ENCODE results near the gene PPP1R16B.

PPP1R16B gene

DNA sequence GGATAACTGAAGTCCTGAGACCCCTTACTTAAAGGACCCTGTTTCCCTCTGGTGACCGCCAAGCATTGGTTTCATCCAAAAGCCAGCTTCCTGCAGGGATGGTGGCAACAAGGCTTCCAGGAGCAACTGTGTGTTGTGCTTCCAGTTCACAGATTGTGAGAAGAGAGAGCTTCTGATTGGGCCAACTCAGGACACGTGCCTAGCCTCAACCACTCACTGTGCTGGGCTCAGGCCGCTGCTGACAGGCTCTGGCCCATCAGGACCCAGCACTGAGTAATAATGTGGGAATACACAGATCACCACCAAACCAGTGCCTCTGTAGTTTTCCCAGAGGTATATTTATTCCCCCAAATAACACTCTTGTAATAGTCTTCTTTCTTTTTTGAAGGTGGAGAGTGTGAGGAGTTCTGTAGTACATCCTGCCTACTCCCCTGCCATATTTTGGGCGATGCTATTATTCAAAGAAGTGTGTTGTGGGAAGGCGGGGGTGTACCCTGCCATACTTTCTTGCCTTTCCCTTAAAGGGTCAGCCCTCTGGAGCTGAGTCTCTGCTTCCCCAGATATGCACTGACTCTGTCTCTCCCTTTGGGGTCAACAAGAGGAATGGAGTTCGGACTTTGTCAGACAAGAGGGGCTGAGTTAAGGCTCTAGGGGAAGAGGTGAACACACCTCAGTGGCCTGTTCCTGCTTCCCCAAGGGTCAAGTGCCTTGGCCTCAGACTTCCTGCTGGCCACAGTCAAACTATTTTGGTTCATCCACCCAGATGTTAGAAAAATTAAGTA, 23.2 kb downstream of the PPP1R16B start:
- DNase-seq: no peak

DNA sequence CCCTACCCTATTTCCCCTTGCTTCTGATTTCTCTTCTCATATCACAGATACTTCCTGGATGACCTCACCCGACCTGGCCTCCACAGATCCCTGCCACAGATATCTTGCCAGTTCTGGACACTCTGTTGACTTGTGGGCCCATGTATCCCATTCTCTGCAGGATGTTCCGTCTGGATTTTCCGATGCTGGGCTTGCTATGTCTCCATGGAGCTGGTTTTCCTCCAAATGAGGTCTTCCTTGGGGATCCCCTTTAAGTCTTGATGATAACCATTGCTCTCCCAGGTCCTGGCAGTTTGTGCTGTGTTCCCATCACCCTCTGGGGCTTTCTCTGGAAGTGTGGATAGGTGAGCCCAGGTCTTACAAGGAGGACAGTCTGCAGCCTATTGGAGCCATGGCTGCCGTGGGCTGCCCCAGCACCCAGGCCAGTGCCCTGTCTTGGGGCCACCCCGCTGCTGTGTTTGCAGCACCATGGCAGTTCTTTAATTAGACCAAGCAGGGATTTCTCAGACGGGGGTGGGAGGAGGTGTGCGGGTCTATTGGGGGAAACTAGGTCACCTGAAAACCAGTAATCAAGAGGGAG, 23.9 kb downstream of the PPP1R16B start:
- DNase-seq: no peak

- DNase-seq: no peak
These were observed 24.9 kb downstream of the PPP1R16B start for GRCh38 chr20:38830356-38830755.

DNA sequence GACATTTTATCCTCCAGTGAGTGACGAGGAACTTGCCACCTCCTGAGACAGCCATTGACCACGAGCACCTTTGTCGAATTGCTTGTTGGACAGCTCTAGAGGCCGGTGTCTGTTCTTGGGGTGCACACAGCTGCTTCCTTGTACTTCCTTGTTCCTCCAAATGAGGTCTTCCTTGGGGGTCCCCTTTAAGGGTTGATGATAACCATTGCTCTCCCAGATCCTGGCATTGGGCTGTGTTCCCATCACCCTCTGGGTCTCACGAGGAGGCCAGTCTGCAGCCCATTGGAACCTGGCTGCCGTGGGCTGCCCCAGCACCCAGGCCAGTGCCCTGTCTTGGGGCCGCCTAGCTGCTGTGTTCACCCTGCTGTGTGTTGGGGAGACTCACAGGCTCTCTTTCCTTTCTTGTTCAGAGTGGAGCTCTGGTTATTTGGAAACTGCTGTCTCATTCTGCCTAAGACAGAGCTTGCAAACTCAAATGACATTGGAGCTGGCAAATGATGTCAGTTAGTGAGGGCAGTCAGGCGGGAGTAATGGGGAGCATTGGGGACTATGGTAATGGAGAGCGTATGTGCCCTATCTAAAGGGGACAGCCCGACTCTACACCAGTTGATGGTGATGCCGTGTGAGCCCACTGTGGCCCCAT, 25.7 kb downstream of the PPP1R16B start:
- DNase-seq: no peak

DNA sequence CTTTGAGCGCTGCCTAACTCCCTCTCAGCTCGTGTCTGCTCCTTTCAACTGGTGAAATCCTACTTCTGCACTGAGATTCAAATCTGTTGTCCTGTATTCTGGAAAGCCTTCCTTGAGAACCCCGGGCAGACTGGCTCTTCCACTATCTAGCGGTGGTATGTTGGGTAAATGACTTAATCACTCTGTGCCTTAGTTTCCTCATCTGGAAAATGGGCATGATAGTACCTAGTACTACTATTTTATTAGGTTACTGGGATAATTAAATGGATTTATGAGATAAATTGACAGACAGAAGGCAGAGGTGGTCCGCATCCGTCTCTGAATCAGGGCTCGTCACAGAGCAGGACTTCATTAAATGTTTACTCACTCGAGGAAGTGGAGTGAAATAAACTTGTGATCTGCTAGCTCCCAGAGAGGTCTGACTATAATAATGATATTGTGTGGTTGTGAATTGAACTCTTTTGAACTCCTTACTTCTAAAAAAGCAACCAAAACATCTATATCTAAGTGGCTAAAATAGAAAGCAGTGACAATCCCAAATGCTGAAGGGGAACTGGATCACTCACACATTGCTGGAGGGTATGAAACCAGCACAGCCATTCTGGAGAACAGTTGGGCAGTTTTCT, 26.6 kb downstream of the PPP1R16B start:
- DNase-seq: no peak

DNA sequence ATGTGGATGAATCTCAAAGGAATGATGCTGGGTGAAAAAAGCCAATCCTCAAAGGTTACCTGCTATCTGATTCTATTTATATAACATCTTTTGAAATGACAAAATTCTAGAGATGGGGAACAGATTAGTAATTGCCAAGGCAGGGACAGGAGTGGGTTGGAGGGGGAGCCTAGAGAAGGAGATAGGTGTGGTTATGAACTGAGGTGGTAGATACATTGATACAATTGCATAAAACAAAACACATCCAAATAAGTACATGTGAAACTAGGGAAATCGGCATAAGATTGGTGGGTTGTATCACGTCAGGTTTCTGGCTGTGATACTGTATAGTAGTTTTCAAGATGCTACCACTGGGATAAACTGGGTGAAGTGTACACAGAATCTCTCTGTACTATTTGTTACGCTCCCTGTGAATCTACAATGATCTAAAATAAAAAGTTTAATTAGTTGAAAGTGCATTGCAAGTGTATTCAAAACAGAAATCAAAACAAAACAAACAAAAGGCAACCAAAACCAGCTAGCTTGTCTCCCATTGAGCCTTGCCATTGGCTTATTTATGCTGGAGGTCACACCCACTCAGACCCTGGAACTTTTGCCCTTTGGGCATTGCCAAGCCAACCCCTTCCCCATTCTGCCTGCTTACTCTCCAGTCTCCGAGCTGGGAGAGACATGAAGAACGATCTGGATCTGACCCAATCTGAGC, 27.8 kb downstream of the PPP1R16B start:
- DNase-seq: no peak

- no peak for DNase-seq
These were observed 28.3 kb downstream of the PPP1R16B start for GRCh38 chr20:38833857-38834164.

GRCh38 chr20:38834868-38835267, 29.4 kb downstream of the PPP1R16B start:
- no peak for DNase-seq

DNA sequence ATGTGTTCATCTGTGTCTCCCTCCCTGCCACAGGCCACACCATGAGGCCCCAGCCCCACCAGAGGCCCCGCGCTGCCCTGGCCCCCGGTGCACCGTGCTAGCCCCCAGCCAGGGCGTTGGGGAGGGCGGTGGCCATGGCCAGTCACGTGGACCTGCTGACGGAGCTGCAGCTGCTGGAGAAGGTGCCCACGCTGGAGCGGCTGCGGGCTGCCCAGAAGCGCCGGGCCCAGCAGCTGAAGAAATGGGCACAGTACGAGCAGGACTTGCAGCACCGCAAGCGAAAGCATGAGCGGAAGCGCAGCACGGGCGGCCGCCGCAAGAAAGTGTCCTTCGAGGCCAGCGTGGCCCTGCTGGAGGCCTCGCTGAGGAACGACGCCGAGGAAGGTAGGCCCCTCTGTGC, 30.3 kb downstream of the PPP1R16B start:
- DNase-seq: no peak

DNA sequence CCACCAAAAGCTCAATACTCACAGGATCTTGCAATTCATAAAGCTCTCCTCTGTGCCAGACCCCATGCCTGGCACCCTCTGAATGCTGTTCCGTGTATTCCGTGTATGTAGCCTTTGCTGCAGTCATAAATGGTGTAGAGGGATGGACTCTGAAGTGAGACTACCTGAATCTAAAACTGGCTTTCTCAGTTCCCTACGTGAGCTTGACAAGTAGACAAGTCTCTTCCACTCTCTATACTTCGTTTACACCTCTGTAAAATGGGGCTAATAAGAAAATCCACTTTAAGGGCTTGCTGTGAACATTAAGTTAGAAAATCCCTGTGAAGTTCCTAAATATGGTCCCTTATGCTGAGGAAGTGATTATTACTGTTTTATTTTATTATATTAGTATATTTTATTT, 31.5 kb downstream of the PPP1R16B start:
- no peak for DNase-seq

DNA sequence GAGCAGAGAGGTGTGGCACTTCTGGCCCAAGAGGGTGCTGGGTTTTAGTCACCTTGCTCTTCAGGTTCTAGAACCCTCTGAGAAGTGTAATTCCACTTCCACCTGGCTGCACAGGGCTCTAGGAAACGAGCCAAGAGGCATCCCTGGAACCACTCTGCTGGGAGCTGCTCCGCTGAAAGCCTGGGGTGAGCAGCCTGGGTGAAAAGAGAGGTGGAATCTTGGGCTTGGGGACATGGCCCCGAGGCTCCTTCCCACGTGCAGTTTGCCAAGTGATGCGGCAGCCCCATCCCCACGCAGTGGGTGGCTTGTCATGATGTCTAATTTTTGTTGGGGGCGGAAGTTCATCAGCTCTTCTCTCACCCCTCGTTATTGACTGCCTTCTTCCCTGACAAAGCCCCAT, 32.8 kb downstream of the PPP1R16B start:
- no peak for DNase-seq

DNA sequence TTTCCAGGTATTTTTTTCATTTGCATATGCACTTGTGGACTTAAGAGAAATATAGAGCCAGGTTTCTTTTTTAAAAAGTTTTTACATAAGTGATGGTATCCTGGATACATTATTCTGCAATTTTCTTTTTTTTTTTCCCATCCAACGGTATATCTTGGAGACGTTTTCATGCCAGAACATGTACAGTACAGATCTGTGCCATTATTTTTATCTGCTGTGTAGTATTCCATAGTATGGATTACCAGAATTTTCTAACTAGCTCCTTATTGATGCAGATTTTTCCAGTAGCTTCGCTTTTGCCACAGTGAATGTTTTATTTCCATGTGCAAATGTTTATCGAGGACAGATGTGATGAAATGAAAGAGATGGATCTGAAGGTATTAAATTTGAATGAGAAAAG, 34.1 kb downstream of the PPP1R16B start:
- no peak for DNase-seq

DNA sequence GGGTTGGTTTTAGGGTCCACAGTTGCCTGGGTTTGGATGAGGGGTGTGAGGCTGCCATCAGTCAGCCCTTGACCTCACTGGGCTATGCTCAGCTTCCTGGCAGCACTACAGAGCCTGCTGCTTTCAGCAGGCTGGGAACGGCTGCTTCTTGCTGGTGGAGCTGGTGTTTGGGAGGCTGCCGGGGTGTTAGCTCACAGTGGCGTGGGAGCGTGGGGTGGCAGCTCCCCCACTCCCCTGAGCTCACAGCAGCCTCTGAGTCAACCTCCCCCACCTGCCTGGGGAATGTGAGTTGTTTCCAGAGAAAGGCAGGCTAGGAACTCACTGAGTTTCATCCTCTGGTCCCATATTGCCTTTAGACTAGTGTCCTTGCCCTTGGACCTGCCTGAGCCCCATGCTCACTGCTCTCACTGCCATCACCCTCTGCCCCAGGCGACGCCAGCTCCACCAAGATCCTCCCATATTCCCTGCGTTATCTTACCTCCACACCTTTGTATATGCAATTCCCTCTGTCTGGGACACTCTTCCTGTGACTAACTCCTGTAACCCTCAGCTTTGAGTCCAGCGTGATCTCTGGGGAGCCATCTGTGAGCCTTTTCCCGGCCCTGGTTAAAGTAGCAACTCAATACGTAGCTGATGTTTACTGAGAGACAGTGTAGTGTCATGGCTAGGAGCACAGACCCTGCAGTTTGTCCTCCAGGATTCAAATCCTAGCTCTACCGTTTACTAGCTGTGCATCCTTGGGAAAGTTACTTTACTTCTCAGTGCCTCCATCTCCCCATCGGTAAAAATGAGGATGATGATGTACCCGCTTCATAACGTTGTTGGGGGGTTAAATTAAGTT, 34.8 kb downstream of the PPP1R16B start:
- no peak for DNase-seq

- no peak for DNase-seq
These were observed 35.5 kb downstream of the PPP1R16B start for GRCh38 chr20:38840894-38841470.

DNA sequence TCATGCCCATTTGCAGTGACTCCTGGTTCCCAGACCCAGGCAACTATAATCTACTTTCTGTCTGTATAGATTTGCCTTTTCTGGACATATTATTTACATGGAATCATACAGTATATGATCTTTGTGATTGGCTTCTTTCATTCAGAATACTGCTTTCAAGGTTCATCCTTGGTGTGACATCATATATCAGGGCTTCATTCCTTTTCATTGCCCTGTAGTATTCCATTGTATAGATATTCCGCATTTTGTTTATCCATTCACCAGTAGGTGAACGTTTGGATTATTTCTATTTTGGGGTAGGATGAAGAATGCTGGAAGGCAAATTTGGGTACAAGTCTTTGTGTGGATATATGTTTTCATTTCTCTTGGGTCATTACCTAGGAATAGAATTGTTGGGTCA, 36.1 kb downstream of the PPP1R16B start:
- no peak for DNase-seq

GRCh38 chr20:38842026-38842425, 36.5 kb downstream of the PPP1R16B start:
- no peak for DNase-seq

DNA sequence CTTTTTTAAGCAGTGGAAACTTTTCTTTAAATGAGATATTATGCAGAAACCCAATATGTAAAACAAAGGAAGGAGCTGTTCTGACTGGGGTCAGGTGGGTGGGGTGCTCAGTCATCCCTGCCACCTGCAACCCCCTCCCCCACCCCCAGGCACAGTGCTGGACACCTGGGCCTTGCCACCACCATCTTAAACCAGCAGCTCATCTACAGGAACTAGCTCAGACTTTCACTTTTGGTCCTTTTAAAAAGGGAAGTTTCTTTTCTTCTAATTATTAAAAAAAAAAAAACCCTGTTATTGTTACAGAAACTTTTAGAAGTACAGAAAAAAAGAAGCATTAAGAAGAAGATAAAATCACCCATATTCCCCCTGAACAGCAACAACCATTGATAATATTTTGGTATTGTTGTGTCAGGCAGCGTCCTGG, 37.1 kb downstream of the PPP1R16B start:
- no peak for DNase-seq

DNA sequence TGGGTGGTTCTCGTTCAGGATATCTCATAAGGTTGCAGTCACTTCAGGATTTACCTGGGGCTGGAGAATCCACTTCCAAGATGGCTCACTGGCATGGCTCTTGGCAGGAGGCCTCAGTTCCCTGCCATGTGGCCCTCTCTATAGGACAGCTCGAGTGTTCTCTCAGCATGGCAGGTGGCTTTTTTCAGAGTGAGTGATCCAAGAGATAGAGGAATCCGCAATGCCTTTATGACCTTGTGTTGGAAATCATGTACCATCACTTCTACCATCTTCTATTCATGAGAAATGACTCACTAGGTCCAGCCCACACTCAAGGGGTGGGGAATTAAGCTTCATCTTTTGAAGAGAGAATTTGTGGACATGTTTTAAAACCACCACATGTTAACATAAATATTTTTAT, 37.8 kb downstream of the PPP1R16B start:
- no peak for DNase-seq

DNA sequence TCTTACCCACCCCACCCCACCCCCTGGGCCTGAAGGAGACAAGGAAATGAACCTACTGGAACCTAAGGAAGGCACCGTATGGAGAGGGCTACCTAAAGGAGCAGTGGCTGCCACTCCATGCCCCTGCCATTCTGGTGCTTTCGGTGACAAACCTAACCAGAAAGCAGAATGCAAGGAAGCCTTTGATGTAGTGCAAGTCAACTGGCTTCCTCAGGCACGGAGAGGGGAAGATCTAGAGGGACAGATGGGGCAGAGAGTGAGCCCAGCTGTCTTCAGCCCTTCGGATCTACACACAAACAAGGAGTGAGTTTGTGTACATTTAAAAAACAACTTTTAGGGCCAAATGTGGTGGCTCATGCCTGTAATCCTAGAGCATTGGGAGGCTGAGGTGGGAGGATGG, 39.5 kb downstream of the PPP1R16B start:
- DNase-seq: no peak

- no peak for DNase-seq
These were observed 42.3 kb downstream of the PPP1R16B start for GRCh38 chr20:38847840-38848239.

GRCh38 chr20:38853759-38854158, 48.3 kb downstream of the PPP1R16B start:
- no peak for DNase-seq

GRCh38 chr20:38854654-38855066, 49.2 kb downstream of the PPP1R16B start:
- no peak for DNase-seq
